NCI-H2081 treated with DMSO at 0.1 percent for 48 hours (cell line): Measurements from ENCODE around the gene PLA2G6.

Experiments
- DNase-seq: peaks from one replicate; lab custom pipeline; 2025; lab: John Stamatoyannopoulos, UW

PLA2G6 gene

DNA sequence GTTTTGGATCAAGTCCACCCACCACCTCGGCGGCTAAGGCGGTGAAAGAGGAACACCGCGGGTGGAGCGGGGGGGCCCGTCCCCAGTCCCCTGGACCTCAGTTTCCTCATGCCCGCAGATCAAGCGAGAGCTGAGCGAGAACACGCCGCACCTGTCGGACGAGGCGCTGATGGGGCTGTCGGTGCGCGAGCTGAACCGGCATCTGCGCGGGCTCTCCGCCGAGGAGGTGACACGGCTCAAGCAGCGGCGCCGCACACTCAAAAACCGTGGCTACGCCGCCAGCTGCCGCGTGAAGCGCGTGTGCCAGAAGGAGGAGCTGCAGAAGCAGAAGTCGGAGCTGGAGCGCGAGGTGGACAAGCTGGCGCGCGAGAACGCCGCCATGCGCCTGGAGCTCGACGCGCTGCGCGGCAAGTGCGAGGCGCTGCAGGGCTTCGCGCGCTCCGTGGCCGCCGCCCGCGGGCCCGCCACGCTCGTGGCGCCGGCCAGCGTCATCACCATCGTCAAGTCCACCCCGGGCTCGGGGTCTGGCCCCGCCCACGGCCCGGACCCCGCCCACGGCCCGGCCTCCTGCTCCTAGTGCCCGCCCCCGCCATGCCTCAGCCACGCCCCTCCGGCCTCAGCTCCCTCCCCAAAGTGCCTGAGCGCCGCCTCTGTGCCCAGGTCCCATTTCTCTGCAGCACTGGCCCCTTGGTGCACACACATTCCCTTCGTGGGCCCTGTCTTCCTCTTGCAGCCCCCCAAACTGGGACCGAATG is 32.8 kb upstream of the PLA2G6 start:
- DNase-seq, result no peak

DNA sequence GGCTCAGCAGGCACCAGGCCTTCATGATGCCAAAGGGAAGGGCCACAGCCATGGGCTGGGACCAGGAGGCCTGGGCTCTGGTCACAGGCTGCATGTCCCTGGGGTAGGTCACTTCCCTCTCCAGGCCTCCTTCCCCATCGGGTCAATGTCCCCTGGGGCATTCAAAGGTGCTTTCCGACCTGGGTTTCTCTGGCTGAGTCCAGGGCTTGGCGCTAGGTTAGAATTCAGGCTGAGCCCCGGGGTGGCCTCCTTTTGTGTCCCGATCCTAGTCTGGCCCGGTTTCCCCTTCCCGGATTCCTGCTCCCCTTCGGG is 32.3 kb upstream of the PLA2G6 start:
- DNase-seq, result no peak

DNA sequence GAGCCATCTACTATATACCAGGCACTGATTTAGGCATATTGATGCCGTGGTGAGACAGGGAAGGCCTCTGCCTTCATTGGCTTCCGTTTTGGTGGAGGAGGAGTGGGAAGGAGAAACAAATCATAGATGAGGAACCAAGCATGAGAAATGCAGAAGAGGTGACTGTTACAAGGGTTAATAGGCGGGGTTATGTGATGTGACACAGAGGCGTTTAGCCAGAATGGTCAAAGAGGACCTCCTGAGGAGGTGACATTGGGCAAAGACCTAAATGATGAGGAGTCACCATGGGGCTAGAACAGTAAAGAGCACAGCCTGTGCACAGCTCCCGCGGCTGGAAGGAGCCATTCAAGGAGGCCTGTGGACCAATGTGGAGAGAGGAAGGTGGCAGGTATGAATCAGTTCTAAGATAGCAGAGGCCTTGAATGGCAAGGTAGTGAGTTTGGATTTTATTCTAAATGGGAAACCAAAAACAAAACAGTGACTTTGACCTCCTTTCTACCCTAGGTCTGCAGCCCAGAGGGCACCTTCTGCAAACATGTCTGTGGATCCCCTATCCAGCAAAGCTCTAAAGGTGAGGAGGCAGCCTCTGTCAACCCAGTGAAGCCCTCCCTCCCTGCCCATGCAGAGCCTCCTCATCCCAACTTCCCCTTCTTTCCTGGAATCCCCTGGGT is 31.8 kb upstream of the PLA2G6 start:
- DNase-seq, result no peak

DNA sequence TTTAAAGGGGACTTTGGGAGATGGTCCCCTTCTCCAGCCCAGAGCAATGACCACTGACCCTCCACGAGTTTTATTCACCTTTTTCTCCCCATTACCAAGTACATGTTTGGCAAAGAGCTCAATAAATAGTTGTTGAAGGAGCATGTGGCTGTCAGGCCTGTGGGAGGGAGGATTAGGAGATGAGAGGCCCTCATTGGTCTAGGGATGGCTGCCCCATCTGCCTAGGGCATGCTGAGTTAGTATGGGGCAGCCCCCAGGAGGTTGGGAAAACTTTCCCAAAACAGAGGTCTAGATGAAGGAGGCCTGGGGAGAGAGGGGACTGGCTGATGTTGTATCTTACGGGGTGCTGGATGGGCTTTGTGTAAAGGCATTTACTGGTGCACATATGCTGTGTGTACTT is 30.8 kb upstream of the PLA2G6 start:
- DNase-seq, result no peak

DNA sequence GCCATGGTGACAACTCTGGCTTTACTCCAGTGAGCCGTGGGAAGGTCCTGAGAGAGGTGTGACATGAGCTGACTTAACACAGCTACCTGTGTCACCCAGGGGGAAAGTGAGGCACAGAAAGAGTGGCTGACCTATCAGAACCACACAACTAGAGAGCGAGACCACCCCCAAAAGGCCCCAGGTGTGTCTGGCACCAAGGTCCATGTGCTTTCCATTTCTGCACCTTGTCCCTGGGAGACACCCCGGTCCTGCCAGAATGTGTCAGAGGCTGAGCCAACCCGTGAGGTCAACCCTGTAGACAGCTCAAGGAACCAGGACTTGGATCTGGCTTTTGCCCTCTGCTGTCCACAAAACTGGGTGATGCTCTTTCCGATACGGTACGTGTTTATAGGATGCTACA is 29.9 kb upstream of the PLA2G6 start:
- no peak for DNase-seq

DNA sequence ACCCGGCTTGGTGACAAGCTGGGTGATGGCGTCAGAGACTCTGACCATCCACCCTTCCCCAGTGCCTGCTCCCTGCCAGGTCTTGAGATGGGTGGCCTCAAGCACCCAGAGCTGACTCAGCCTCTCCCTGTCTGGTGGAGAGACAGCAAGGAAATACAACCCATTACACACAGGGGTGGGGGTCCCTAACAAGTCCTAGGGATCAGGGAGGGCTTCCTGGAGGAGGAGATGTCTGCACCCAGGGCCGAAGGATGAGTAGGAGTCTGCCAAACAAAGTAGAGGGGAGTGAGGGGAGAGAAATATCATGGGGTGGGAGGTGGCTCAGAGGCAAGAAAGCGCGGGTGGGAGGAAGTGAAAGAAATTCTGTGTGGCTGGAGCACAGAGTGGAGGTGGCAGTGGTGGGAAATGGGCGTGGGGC is 26.9 kb upstream of the PLA2G6 start:
- no peak for DNase-seq

DNA sequence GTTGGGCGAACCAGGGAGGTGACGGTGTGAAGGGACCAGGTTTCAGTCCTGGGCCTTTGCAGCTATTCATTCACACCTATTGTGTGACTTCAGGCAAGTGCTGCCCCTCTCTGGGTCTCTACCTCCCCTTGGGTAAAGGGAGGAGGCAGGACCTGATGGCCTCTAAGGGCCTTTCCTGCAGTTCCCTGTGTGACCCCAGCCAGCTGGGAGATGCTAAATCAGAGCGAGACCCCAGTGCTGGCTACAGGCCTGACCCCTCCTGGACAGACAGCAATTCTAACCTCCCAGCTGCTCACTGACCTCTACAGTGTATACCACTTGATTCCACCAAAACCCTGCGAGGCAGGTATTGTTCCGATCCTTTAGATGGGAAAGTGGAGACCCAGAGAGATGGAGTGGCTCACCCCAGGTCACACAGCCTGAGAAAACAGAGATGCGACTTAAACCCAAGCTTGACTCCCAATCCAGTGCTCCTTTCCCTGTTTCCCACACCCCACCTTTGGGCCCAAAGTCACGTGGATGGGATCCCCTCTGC is 26.3 kb upstream of the PLA2G6 start:
- no peak for DNase-seq

DNA sequence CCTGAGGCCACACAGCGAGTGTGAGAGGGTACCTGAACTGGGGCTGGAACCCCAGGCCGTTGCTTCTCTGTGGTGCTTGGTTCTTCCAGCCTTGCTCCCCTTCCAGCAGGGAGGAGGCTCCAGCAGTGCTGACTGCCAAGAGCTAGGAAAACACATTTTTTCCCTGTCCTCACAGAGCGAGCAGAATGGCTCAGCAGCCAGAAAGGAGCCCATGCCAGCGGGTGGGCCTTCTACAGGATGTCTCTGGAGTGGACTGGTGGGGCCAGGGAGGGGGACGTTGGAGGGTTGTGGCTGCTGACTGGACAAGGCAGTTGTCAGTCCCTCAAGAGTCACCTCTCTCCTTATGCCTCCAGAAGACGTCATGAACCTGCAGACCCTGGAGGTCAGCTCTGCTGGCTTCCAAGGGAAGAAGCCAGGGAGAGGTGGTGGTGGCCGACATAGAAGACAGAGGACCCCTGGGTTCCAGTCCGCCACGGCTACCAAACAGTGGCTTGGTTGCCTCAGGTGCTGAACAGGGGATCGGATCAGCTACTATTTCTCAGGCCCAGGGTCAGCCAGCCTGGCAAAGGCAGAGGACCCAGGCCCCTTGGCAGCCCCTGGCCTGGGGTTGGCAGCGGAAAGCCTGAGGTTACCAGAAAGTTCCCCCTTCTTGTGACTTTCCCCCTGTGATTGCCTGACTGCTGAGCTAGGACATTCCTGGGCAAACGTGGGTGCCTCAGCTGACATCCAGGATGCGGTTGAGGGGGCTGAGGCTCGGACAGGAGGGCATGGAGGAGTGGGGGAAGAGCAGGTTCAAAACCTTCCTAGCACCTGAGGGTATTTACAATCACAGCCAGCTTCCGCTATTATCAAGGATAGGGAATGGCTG is 23.9 kb upstream of the PLA2G6 start:
- DNase-seq, result no peak

DNA sequence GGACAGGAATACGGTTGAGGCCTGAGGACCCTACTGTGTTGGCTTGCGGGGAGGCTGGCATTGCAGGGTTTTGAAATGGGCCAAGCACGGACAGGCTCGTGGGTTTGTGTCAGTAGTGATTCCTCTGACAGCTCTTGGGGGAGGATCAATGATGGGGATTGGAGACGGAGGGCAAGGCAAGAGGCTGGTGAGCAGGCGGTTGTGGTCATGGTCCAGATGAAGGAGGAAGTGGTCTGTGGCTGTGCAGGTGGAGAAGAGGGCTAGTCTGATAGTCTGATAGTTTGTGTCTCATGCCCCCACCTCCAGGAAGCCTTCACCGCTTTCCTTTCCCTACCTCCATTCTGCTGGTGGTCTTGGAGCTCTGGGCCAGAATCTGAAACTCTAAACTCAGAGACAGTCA is 23.2 kb upstream of the PLA2G6 start:
- DNase-seq, result no peak

DNA sequence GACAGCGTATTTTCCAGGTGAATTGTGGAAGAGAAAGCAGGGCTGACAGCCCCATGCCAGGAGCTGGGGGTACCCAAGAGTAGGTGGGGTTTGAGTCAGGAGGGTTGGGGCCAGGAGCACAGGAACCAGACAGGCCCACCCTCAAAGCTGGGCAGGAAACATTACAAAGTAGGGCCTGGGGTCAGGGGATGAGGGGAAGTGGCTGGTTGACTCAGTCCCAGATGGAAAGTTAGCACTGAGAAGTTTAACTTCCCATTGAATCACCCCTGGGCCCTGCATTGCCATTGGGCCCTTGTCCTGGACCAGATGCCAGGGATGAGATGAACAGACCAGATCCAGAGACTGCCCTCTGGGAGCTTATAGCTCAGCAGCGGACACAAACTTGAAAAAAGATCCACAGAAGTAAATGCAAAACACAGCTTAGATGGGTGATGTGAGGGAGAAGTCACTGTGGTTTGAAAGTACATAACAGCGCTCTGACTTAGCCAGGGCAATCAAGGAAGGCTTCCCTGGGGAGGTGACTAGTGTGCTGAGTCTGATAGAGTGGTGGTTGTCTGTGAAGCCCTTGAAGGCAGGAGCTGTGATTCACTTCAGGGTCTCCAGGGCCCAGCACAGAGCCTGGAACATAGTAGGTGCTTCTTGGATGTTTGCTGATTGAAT is 22.4 kb upstream of the PLA2G6 start:
- DNase-seq, result no peak

DNA sequence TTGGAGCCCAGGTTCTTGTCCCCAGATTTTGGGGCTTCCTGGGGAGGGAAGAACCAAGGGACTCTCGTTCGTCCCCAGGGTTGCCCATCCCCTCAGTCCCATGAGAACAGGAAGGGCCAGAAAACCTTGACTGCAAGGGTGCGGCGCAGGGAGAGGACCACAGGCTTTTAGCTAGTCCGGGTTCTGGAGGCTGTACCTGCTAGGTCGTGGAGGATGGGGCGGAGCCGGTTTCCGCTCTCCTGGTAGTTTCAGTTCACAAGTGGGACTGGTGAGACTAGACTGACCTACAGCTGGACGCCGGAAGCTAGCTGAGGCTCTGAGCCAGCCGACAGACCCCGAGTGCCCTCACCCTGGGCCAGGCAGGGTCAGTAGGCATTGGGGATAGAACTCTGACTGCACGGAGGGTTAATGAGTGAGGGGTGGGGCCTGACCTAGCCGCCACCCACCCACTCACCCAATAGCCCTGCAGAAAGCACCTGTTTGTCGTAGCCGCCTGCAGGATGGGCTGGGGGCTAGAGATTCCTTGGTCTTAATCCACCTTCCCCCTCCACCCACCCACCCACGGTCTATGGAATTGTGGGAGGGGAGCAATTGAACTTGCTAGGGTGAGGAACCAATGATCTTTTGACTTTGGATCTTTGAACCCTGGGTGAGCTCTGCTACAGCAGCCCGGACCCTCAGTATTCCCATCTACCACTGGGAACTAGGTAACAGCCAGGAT is 21.6 kb upstream of the PLA2G6 start:
- DNase-seq, result no peak

DNA sequence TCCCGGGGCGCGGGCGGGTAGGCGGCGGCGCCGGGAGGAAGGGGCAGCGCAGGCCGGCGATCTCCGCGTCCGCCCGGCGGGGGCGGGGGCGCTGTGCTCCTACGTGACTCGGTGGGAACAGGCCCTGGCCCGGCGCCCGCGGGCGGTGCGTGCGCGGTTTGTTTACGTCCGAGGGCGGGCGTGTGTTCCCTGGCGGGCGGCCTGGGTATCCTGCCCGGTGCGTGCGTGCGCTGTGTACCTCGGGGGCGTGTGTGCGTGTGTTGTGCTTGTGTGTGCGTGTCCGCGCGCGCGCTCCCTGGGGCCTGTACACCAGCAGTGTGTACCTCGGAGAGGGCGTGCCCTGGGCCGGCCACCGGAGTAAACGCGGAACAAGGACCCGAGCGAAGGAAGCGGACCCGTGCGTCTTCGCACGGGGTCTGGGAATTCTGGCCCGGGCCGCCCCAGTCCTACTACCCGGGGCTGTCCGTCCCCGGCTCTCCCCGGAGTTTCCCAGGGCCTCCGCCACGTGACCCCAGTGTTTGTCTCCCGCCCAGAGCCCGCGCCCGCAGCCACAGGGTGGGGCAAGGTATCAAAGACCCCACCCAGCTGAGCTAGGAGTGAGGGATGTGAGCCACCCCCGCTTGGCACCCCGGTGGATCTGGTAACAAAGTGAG is 20.9 kb upstream of the PLA2G6 start:
- DNase-seq, result no peak

DNA sequence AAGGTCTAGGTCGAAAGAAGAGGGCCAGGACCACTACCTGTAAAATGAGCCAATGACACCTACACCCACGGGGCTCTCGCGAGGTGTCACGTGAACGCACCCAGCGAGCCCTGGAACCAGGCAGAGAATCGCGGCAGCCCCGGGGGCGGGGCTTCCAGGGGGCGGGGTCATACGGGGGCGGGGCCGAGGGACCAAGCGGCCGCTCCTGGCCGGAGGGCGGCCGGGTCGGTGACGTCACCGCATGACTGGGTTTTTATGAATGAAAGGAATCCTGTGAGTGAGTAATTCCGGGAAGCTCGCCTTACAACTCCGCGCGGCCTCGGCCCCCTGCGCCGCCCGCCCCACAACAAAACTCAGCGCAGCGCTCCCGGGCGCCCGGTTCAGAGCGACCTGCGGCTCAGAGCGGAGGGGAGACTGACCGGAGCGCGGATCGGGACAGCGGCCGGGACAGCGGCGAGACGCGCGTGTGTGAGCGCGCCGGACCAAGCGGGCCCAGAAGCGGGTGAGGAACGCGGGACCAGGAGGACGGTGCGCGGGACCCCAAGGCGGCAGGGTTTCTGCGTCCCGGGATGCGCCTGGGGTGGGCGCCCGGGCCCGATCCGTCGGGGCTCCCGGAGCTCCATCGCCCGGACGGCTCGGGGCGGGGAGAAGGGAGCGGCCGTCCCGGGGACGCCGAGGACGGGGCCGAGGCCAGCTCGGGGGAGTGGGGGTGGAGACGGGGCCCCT is 20.2 kb upstream of the PLA2G6 start, which contains the start of gene MAFF:
MAFF (plus strand) TSS at position 284 of the 726 bp plus-strand sequence. CDS start 11,860 bp downstream, outside the sequence.
- no peak for DNase-seq

DNA sequence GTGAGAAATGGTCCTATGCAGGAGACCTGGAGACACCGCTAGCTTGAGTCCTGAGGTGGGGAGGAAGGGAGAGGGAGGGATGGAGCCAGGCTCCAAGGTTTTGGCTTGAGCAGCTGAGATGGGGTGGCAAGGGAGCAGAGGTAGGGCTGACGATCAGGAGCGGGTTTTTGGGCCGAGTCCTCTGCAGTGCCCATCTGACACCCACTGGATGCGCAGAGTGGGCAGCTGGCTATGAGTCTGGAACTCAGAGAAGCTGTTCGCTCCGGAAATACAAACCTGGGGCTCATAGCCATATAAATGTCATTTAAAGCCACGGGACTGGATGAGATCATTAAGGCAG is 19.7 kb upstream of the PLA2G6 start:
- no peak for DNase-seq

DNA sequence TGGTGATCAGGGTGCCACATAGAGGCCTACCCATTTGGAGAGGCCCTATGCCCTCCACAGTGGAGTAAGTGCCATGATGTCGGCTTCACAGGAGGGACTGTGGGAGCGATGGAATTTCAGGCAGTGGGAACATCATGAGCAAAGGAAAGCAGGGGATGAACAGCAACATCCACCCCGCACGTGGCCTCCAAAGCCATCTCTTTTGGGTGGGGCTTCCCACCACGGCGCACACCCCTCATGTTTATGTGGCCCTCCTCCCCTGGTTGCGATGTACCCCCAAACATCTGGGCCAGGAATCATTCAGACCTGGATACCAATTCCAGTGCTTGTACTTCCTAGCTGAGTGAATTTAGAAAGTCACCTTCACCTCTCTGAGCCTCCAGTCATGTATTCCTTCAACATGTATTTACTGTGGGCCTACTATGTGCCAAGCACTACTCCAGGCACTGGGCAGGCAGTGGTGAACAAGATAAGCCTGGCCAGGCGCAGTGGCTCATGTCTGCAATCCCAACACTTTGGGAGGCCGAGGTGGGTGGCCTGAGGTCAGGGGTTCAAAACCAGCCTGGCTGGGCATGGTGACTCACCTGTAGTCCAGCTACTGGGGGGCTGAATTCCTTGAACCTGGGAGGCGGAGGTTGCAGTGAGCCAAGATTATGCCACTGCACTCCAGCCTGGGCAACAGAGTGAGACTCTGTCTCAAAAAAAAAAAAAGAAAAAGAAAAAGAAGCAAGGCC is 18.4 kb upstream of the PLA2G6 start:
- DNase-seq, result no peak

DNA sequence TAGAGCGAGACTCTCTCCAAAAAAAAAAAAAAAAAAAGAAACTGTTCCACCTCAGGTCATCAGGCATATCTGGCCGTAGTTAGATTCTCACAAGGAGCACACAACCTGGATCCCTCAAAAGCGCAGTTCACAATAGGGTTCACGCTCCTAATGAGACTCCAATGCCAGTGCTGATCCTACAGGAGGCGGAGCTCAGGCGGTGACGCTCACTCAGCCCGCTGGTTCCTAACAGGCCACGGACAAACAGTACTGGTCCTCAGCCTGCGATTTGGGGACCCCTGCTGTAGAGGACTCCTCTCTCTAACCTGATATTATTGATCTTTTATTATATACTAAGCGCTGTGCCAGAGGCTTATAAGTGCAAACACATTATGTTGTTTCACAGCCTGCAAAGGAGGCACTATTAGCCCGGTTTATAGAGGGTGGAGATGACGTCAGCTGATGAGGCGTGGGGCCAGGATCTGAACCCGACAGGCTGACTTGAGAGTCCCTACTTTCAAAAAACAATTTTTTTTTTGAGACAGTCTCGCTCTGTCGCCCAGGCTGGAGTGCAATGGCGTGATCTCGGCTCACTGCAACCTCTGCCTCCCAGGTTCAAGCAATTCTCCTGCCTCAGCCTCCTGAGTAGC is 15.3 kb upstream of the PLA2G6 start:
- DNase-seq, result no peak

DNA sequence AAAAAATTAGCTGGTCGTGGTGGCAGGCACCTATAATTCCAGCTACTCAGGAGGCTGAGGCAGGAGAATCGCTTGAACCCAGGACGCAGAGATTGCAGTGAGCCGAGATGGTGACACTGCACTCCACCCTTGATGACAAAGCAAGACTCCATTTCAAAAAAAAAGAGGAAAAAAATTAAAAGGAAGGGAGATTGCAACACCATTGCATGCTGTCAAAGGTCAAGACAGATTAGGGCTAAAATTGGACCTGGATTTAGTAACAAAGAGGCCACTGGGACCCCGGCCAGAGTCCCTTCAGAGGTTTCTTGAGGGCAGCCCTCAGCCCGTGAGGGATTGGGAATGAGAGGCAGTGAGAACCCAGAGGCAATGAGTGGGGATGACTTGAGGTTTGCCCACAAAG is 11.9 kb upstream of the PLA2G6 start:
- DNase-seq, result no peak

DNA sequence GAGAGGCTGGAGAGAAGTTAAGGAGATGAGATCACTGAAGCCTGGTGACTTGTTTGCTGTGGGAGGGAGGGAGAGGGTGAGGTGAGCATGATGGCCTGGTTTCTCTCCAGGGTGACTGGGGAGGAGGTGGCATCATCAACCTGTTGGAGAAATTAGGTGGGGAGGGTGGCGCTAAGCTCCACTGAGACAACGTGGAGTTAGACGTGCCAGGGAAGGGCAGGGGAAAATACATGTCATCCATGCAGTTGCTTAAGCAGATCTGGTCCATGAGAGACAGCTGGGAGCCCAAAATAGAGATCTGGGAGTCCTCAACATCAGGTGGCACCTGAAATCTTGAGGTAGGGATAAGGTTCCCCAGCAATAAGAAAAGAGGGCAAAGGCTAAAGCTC is 10.8 kb upstream of the PLA2G6 start:
- no peak for DNase-seq
